Retina (tissue), 1 donor: ENCODE measurements around the gene GOT2.
"Not testable (repeated sequence)": the region's sequence is repeated elsewhere in the genome, so short reads cannot be mapped to it uniquely, and the experiment has no call there.

Experiments
- DNase-seq: peaks from one replicate; pipeline ENCODE4 v3.0.0-alpha.2; 2016

GOT2 gene

GRCh38 chr16:58716468-58716867, 17.6 kb downstream of the GOT2 start:
- no peak for DNase-seq

GRCh38 chr16:58713742-58714141, 20.4 kb downstream of the GOT2 start:
- DNase-seq = no peak

- DNase-seq = no peak
Measured at GRCh38 chr16:58709333-58709732, 24.8 kb downstream of the GOT2 start.

- DNase-seq = no peak
Measured at GRCh38 chr16:58699151-58699550, 35.0 kb downstream of the GOT2 start.

- DNase-seq = no peak
Measured at GRCh38 chr16:58695368-58695767, 38.7 kb downstream of the GOT2 start.

- no peak for DNase-seq
Measured at GRCh38 chr16:58692450-58692849, 41.7 kb downstream of the GOT2 start.

GRCh38 chr16:58686985-58687706, 47.0 kb downstream of the GOT2 start:
- not testable (repeated sequence) for DNase-seq

GRCh38 chr16:58685084-58685449, 49.0 kb downstream of the GOT2 start:
- no peak for DNase-seq

GRCh38 chr16:58684354-58685083, 49.6 kb downstream of the GOT2 start, which contains the start of gene SLC38A7:
TSS of gene SLC38A7 (minus strand) at chr16:58684770. CDS start at chr16:58680126, 4,644 bp downstream.
- DNase-seq = peak; percentile 92

- DNase-seq = no peak
Measured at GRCh38 chr16:58684001-58684353, 50.1 kb downstream of the GOT2 start.

- DNase-seq = no peak
Measured at GRCh38 chr16:58679763-58680162, 54.4 kb downstream of the GOT2 start.

- DNase-seq = no peak
Measured at GRCh38 chr16:58678716-58679115, 55.4 kb downstream of the GOT2 start.

GRCh38 chr16:58678269-58678668, 55.8 kb downstream of the GOT2 start:
- no peak for DNase-seq

- DNase-seq = no peak
Measured at GRCh38 chr16:58670946-58671583, 63.1 kb downstream of the GOT2 start.

- DNase-seq = no peak
Measured at GRCh38 chr16:58670177-58670576, 63.9 kb downstream of the GOT2 start.

GRCh38 chr16:58665200-58665599, 68.9 kb downstream of the GOT2 start:
- DNase-seq = no peak

- peak; percentile 62 for DNase-seq
Measured at GRCh38 chr16:58661199-58661830, 72.8 kb downstream of the GOT2 start.

GRCh38 chr16:58659911-58660310, 74.2 kb downstream of the GOT2 start:
- DNase-seq = not testable (repeated sequence)

- no peak for DNase-seq
Measured at GRCh38 chr16:58658796-58659211, 75.3 kb downstream of the GOT2 start.
